NCI-H1417 (cell line): ENCODE measurements around the gene TMEM45B.
"Not testable (repeated sequence)": the region's sequence is repeated elsewhere in the genome, so short reads cannot be mapped to it uniquely, and the experiment has no call there.

Experiments
- DNase-seq, 3 experiments: peaks; one replicate each; lab custom pipeline; 2025; lab: John Stamatoyannopoulos, UW

The TMEM45B gene

DNA sequence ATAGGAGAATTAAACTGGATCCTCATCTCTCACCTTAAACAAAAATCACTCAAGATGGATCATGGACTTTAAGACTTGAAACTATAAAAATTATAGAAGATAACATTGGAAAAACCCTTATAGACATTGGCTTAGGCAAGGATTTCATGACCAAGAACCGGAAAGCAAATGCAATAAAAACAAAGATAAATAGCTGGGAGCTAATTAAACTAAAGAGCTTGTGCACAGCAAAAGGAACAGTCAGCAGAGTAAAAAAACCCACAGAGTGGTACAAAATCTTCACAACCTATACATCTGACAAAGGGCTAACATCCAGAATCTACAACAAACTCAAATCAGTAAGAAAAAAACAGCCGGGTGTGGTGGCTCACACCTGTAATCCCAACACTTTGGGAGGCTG, 7.4 kb upstream of the TMEM45B start:
- DNase-seq = not testable (repeated sequence)

GRCh38 chr11:129813231-129813791, 2.3 kb upstream of the TMEM45B start:
- DNase-seq = no peak

- DNase-seq = peak in 1 of 3 experiments; percentile 21
Measured at GRCh38 chr11:129814244-129815014, 1.2 kb upstream of the TMEM45B start.

GRCh38 chr11:129817534-129818051, 1.9 kb downstream of the TMEM45B start:
- DNase-seq = peak in 1 of 3 experiments; percentile 7

DNA sequence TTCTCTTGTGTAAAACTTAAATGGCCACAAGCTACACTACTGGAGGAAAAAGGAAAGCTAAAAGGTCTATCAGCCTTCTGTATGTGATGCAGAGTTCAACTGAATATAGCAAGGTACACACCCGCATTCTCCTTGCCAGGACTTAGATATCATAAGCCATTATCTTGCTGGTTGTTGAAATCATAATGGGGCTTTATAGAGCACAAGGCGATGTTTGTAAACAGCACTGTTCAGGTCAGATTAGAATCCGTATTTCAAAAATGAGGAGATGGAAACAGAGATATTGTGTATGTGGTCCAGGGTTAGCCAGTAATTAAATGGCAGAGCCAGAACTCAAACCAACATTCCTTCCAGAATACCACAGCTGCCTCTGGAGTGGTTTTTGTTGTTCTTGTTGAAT, 2.6 kb downstream of the TMEM45B start:
- not testable (repeated sequence) for DNase-seq

- no peak for DNase-seq
Measured at GRCh38 chr11:129819237-129819636, 3.6 kb downstream of the TMEM45B start.

DNA sequence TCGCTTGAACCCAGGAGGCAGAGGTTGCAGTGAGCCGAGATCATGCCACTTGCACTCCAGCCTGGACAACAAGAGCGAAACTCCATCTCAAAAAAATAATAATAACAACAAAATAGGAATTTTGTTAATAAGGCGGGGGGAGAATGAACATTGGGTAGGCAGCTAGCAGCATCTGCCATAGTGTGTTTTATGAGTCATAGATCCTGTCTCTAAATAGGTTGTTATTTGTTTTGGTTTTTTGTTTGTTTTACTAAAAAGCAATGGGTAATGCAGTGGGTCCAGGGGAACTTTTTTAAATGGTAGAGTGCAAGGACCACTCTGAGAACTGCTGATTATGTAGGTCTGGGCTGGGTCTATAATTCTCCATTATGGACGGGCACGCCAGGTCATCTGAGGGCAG, 4.6 kb downstream of the TMEM45B start:
- not testable (repeated sequence) for DNase-seq

DNA sequence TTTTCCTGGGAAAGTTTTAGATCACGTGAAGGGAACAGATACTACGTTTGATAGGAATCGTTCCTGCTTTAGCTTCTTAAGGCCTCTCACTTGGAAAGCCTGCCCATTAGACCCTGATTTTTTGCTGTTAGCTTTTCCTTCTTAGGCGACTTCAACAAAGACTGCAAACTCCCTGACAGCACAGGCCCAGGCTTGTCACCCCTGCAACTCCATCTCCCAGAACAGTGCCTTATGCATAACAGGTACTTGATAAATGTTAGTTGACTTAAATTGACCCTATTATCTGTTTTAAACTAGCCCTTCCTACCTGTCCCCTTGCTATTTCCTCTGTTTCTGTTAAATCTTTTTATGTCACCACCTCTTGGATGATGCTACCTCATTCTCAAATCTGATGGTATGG, 7.6 kb downstream of the TMEM45B start:
- not testable (repeated sequence) for DNase-seq

DNA sequence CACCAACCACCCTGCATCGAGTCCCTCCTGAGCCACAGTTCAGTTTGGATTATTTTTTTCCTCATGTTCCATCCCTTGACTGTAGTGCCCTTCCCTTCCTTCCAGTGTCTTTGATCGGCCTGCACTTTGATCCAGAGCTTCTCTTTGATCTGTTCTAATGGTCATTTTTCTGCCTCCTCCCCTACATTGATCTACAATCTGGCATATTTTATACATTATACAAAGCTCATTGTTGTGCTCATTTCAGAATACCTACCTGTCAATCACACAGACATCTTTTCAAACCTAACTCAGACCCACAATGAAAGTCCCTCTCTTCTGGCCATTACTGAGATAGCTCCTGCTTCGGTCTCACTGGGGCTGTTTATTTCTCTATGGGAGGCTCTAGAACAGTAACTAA, 8.2 kb downstream of the TMEM45B start:
- not testable (repeated sequence) for DNase-seq

DNA sequence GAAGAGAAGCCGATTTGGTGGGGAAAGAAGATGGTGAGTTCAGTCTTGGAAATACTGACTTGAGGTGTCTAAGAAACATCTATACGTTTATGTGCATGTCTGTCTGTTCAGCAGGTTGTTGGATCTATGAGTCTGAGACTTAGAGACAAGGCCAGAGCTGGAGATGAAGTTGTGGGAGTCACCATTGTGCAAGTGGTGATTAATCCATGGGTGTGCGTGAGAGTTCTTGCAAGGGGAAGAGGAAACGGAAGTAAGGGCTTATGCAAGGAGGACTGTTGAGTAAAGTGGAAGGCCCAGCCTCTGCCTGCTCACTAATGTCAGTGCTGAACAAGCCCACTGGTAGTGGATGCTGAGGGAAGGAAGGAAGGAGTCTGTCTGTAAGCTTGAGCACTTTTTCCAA, 9.7 kb downstream of the TMEM45B start:
- DNase-seq = no peak

DNA sequence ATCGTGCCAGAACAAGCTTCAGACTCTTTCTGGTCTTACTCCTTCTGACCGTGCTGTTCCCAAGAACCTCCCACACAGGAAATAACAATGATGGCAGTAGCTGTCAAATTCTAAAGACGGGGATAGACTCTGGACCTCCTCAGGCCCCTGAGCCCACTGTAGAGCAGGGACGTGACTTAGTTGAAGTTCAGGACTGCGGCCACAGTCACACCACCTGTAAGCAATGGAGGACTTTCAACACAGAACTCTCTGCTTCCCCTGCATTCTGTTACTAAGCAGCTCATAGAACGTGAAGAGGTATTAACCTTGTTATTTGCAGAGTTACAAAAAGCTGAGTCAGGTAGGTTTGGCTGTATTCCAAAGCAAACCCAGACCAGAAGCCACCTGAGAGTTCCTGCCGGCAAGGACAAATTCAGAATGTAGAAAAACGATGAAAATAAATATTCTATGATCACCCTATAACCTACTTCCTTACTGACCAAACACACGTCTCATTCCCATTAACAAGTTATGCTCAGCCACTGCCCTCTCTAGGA, 12.7 kb downstream of the TMEM45B start:
- DNase-seq = peak; percentile 5 to 84 (median 57)

DNA sequence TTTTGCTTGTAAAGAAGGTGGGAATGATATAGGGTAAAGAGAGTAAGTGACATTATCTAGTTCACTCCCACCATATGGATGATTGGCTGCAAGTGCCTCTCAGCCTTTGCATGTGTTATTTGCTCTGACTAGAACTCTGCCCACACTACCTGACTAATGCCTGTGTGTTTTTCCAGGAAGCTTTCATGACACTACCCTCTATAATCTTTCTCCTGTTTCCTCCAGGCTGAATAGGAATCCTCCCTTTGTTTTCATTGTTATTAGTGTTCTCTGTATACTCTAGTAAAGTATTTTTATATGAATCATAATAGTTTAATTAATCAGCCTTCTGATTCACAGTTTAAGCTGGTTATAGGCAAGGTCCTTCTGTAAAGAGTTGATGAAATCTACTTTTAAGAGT, 13.8 kb downstream of the TMEM45B start:
- not testable (repeated sequence) for DNase-seq

DNA sequence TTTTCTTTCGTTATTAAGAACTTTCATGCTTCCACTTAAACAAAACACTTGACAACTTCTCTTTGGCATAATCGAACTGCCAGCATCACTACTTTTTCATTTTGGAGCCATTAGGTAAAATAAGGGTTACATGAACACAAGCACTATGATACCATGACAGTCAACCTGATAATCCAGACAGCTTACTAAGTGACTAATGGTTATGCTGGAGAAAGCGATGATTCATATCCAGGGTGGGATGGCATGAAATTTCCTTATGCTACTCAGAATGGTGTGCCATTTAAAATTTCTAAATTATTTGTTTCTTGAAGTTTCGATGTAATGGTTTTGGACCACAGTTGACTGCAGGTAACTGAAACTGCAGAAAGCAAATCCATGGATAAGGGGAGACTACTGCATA, 15.6 kb downstream of the TMEM45B start:
- not testable (repeated sequence) for DNase-seq

GRCh38 chr11:129833260-129833659, 17.6 kb downstream of the TMEM45B start:
- DNase-seq = not testable (repeated sequence)

- not testable (repeated sequence) for DNase-seq
Measured at GRCh38 chr11:129836423-129836891, 20.8 kb downstream of the TMEM45B start.

DNA sequence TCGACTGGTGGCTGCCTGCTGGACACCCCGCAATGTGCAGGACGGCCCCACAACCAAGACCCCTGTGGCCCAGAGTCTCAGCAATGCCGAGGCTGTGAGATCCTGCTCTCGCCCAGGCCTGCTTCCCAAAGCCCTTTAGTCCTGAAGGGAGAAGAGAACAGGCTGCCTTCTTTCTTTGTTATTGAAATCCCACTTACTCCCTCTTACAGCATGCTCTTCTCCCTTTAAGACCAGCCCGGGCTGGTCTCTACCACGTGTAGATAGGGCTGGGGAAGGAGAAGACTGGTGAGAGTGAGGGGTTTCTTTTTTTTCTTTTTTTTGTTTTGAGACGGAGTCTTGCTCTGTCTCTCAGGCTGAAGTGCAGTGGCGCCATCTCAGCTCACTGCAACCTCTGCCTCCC, 21.3 kb downstream of the TMEM45B start:
- no peak for DNase-seq

DNA sequence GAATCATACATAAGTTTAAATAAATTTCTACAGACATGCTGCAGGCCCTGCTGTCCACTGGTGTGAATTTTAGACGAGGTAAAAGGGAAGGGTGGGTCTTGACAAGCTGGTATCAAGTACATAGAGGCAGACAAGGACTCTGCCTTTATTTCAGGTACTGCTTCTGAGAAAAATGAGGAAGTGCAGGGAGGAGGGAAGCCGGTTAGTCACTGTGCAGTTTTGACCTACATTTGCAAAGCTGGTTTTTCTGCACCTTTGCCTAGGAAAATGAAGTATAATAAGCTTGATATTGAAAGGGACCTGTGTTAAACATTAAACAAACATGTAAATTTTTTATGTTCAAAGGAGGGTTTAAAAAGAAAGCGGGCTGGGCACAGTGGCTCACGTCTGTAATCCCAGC, 24.6 kb downstream of the TMEM45B start:
- no peak for DNase-seq

GRCh38 chr11:129842138-129842537, 26.5 kb downstream of the TMEM45B start:
- no peak for DNase-seq

DNA sequence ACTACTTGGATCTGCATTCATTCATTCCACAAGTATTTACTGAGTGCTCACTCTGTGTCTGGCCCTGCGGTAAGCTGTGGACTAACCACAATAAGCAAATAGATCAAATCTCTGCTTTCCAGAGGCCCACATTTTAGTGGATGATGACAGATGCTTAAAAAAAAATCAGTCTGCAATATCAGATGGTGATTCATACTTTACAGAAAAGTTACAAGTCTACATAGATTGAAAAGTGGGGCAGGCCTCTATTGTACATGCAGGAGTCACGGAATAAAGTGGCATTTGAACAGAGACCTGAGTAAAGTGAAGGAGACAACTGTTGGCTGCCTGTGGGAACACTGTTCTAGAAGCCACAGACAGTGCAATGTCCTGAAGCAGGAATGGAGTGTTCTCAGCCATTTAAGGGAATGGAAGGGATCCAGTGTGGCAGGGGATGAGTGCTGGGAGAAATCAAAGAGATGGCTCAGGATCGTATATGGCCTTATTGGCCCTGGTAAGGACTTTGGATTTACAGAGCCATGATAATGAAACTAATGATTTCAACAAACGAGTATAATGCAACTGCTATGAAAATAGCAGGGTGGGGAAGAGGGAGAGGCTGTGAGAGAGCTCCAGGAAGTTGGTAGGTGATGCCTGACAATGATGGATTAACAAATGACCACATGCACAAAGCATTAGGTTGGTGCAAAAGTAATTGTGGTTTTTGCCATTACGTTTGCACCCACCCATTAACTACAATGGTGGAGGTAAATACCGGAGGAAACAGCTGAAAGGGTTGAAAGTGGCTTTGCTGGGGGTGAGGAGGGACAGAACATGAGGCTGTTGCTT, 31.1 kb downstream of the TMEM45B start:
- peak; percentile 60 to 83 (median 73) for DNase-seq

GRCh38 chr11:129847361-129847760, 31.7 kb downstream of the TMEM45B start:
- DNase-seq = not testable (repeated sequence)

DNA sequence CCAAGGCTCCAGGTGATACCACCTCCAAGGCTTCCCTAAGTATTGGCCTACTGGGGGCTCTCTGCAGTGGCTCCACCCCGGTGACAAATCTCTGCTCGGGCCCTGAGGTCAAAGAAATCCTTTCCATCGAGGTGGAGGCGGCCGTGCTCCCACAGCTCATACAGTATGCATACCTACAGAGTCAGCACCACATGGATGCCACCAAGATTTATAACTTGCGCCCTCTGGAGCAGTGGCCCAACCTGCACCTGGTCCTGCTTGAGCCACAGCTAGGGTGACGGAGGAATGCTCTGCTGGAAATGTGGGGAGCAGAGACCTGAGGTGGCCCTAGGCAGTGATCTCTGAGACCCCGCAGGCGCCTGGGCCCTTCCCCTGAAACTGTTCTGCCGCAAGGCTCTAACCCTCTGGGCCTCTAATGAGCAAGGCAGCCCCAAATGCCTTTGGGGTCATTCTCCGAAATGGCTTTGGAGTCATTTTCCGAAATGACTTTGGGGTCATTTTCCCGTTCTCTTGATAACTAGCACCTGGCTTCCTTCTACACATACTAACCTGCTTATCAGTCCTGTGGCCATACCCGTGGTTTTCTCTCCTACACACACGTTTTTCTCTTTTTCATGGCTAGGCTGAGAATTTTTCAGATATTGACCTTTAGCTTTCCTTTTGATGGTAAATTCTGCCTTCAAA, 33.9 kb downstream of the TMEM45B start:
- no peak for DNase-seq
